ENCODE data around the gene THY1.

- TF ChIP-seq BHLHE40 (IDR thresholded peaks at IDR 0.05; ENCODE audit: borderline replicate concordance) (no peak), FOXK2 (IDR thresholded peaks at IDR 0.05) (no peak), FOXA1 (IDR thresholded peaks at IDR 0.05) (no peak), LEF1 (IDR thresholded peaks at IDR 0.05; ENCODE audit: borderline replicate concordance) (no peak), ELF4 (IDR thresholded peaks at IDR 0.05) (no peak), CTBP1 (IDR thresholded peaks at IDR 0.05; ENCODE audit: borderline replicate concordance) (no peak)
These were observed 27.8 kb upstream of the THY1 start for GRCh38 chr11:119450590-119451326.
